Natural killer cell (primary cell): ENCODE results near the gene SAMD4A. TPM values are rescaled to one million over a fixed set of nuclear protein-coding genes. Genes with fewer than 3 reads are reported as not detected.

Experiments used
- ATAC-seq, 3 donors: fragments of 150-1000 bp in 2 of 3; fragments of 200-7000 bp in 1 of 3; cut with Tn5 transposase; 1 replicate in 1 of 3; 2 replicates in 2 of 3; pipeline ENCODE4 v1.10.0; 2021; ENCODE audit warnings: mild to moderate bottlenecking in 2 of 3, moderate library complexity in 2 of 3
- DNase-seq, 2 donors: peaks; one replicate each; pipeline versions ENCODE4 v3.0.0 to v3.0.0-alpha.2; 2013 to 2021; ENCODE audit warnings: mixed read lengths in 1 of 2
- H3K27ac ChIP-seq: one replicate; pipeline ENCODE4 v1.5.1; 2013; ENCODE audit warnings: mild to moderate bottlenecking, low read length
- H3K27me3 ChIP-seq: one replicate; pipeline ENCODE4 v1.6.1; 2013; ENCODE audit warnings: low read length; ENCODE audit not compliant: control insufficient read depth, insufficient read depth
- H3K36me3 ChIP-seq: one replicate; pipeline ENCODE4 v1.6.1; 2013; ENCODE audit warnings: low read length; ENCODE audit not compliant: control insufficient read depth, insufficient read depth
- H3K4me1 ChIP-seq: one replicate; pipeline ENCODE4 v1.6.1; 2013; ENCODE audit warnings: low read length; ENCODE audit not compliant: control insufficient read depth, insufficient read depth
- H3K4me3 ChIP-seq: one replicate; pipeline ENCODE4 v1.5.1; 2013; ENCODE audit warnings: low read length
- H3K9me3 ChIP-seq: one replicate; pipeline ENCODE4 v1.6.1; 2013; ENCODE audit warnings: low read length; ENCODE audit not compliant: control insufficient read depth, insufficient read depth
- H3K27ac Mint-ChIP-seq, 2 donors: one replicate each; pipeline ENCODE4 v1.8.0; 2022; ENCODE audit warnings: mild to moderate bottlenecking in 2 of 2, mixed read lengths in 2 of 2, moderate library complexity in 1 of 2
- H3K27me3 Mint-ChIP-seq, 2 donors: one replicate each; pipeline ENCODE4 v1.8.0; 2022; ENCODE audit warnings: low read depth in 2 of 2, mixed read lengths in 2 of 2
- H3K36me3 Mint-ChIP-seq: one replicate; pipeline ENCODE4 v1.8.0; 2022; ENCODE audit warnings: mixed read lengths
- H3K4me1 Mint-ChIP-seq, 2 donors: one replicate each; pipeline ENCODE4 v1.8.0; 2022; ENCODE audit warnings: mixed read lengths in 2 of 2
- H3K4me3 Mint-ChIP-seq: one replicate; pipeline ENCODE4 v1.8.0; 2022; ENCODE audit warnings: mild to moderate bottlenecking, moderate library complexity, mixed read lengths
- H3K9me3 Mint-ChIP-seq, 2 donors: one replicate each; pipeline ENCODE4 v1.8.0; 2022; ENCODE audit warnings: mixed read lengths in 2 of 2
- WGBS: methylation state at CpG from one replicate; pipeline ENCODE4 v1.1.7; 2013; ENCODE audit warnings: missing lambda C conversion rate; ENCODE audit not compliant: insufficient coverage; 5-methylcytosine and 5-hydroxymethylcytosine counted together
- intact Hi-C: fragments of 100-400 bp; cut with micrococcal nuclease; formaldehyde crosslinking; loops from one replicate; pipeline ENCODE4 v1.14.2; 2022
- total RNA-seq, 4 donors: library from RNA; stranded (reverse); fragments of 120-200 nt in 1 of 4; gene quantifications; one replicate each; pipeline versions ENCODE4 v1.2.3 to v1.2.4, GENCODE V29; 2013 to 2022
- TF ChIP-seq, protein P1 (sequence below): fragments of 200-600 bp; IDR thresholded peaks from one replicate; pipeline ENCODE4 v1.8.0; 2022; ENCODE audit warnings: antibody characterized with exemption

Gene SAMD4A
- total RNA-seq, 3 donors from 2014 or later (not counting 1 experiment from before 2014, with no cell fraction given): 0.70 to 1.6 (median 1.4) TPM

DNA sequence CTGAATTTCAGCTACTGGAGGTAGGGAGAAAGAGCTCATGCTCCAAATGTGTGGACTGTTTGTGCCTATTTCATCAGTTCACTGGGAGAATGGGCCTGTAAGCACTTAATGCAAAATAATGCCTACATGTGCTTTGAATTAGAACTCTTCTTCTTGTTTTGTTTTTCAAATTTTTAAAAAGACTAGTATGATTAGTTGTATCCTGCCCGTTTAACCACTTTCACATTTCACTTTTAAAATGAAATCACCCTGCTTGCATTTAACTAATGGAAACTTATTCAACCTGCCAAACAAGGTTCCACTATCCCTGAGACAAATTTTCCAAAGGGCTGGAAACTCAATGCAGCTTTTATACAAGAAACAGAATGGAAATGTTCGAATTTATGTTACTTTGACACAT is 79.7 kb downstream of the SAMD4A start:
- WGBS: no CpG with 5 or more reads among the region's 2 CpGs
- Mint-ChIP-seq H3K4me3 (no peak overlapping the region), H3K27me3 (peaks cover 16 to 18% of the 10 kb centered on the region in 2 donors), H3K4me1 (no peaks in the 10 kb centered on the region), H3K9me3 (no peaks in the 10 kb centered on the region), H3K27ac (no peak overlapping the region), H3K36me3 (no peaks in the 10 kb centered on the region)
- H3K36me3 ChIP-seq: no peaks in the 10 kb centered on the region
- no peaks in the 10 kb centered on the region for H3K9me3 ChIP-seq
- no peak for DNase-seq
- H3K4me1 ChIP-seq: no peaks in the 10 kb centered on the region
- intact Hi-C loops: no loop called here
- H3K27me3 ChIP-seq: peaks cover 7% of the 10 kb centered on the region
- H3K4me3 ChIP-seq: no peak overlapping the region
- H3K27ac ChIP-seq: no peak overlapping the region
- no peak for ATAC-seq
- TF ChIP-seq, protein P1, sequence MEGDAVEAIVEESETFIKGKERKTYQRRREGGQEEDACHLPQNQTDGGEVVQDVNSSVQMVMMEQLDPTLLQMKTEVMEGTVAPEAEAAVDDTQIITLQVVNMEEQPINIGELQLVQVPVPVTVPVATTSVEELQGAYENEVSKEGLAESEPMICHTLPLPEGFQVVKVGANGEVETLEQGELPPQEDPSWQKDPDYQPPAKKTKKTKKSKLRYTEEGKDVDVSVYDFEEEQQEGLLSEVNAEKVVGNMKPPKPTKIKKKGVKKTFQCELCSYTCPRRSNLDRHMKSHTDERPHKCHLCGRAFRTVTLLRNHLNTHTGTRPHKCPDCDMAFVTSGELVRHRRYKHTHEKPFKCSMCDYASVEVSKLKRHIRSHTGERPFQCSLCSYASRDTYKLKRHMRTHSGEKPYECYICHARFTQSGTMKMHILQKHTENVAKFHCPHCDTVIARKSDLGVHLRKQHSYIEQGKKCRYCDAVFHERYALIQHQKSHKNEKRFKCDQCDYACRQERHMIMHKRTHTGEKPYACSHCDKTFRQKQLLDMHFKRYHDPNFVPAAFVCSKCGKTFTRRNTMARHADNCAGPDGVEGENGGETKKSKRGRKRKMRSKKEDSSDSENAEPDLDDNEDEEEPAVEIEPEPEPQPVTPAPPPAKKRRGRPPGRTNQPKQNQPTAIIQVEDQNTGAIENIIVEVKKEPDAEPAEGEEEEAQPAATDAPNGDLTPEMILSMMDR: no peak

DNA sequence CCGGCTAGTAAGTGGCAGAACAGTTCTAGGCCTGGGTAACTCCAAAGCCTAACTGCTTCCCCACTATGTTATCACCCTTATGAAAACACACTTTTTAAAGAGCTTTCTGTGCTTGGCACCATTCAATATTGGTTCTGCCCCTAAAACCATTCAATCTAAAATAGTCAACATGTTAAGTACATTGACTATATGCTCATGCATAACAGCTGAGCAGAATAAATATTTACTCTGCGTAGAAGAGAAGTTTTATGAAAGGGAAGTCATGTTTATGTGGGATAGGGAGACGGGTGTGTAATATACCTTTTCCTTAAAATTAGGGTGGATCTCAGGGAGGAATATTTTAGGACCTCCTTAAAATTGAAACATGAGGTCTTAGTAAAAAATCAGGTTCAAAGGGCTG is 80.5 kb downstream of the SAMD4A start:
- Mint-ChIP-seq H3K4me1 (no peaks in the 10 kb centered on the region), H3K4me3 (no peak overlapping the region), H3K27ac (no peak overlapping the region), H3K27me3 (peaks cover 17 to 21% of the 10 kb centered on the region in 2 donors), H3K36me3 (no peaks in the 10 kb centered on the region), H3K9me3 (no peaks in the 10 kb centered on the region)
- ATAC-seq (no peak), DNase-seq (no peak)
- Histone ChIP-seq H3K27ac (no peak overlapping the region), H3K9me3 (no peaks in the 10 kb centered on the region), H3K4me1 (no peaks in the 10 kb centered on the region), H3K36me3 (no peaks in the 10 kb centered on the region), H3K4me3 (no peak overlapping the region), H3K27me3 (peaks cover 7% of the 10 kb centered on the region)
- 94% methylated on average over 3 of the region's 3 CpGs for WGBS
- intact Hi-C loops: no loop called here
- TF ChIP-seq, protein P1: no peak

DNA sequence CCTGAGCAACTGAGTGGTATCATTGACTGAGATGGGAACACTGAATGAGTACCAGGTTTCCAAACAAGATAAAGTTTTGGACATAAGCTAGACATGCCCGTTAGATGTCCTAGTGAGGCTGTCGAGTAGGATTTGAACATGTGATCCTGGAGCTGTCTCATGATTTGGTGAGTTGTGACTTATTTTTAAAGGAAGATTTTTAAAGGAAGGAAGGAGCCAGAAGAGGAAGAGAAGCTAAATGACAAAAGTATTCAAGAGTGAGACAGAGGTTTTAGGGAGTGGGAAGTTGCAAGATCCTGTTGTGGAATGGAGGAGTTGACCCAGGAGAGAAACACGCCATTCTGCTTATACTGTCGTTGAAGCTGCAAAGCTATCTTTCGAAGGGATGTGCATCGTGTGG is 82.1 kb downstream of the SAMD4A start:
- Histone ChIP-seq H3K4me1 (no peaks in the 10 kb centered on the region), H3K9me3 (no peaks in the 10 kb centered on the region), H3K27me3 (peaks cover 10% of the 10 kb centered on the region), H3K36me3 (no peaks in the 10 kb centered on the region), H3K4me3 (no peak overlapping the region), H3K27ac (no peak overlapping the region)
- H3K4me1 Mint-ChIP-seq: no peaks in the 10 kb centered on the region
- intact Hi-C loops: no loop called here
- ATAC-seq: peak in 1 of 3 donors; percentile 14
- TF ChIP-seq, protein P1: no peak
- no peak overlapping the region for H3K4me3 Mint-ChIP-seq
- no peaks in the 10 kb centered on the region for H3K9me3 Mint-ChIP-seq
- no peak for DNase-seq
- no peaks in the 10 kb centered on the region for H3K36me3 Mint-ChIP-seq
- H3K27ac Mint-ChIP-seq: no peak overlapping the region
- WGBS: 92% methylated on average over 6 of the region's 6 CpGs
- H3K27me3 Mint-ChIP-seq: peaks cover 21 to 23% of the 10 kb centered on the region in 2 donors

DNA sequence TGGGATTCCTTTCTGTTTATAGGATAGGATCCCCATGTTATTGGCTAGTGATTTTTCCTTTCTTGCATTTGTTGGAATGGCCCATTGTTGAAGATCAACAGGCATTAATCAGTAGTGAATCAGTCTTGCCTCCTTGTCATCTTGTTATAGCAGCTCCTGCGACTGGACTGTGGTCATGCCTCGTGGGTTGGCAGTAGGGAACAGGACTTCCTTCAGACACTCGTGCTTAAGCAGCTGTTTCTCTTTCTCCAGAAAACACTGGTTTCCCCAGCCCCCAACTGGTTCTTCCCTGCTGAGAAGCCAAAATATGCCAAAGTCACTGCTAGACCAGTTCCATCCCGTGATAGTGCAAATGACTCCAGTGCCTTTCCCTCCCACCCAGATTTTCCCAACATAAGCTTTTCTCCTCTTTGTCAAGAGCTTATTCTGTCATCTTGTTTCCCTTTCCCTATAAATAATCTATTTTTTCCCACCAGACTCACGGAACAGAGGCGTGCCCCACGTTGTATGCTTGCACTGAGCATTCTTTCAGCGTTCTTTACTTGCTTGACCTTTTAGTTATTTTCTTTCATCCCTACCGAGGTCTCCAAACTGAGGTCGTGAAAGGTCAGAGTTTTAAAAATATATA is 83.5 kb downstream of the SAMD4A start:
- ATAC-seq: no peak
- intact Hi-C loops: no loop called here
- Mint-ChIP-seq H3K4me1 (no peaks in the 10 kb centered on the region), H3K9me3 (no peaks in the 10 kb centered on the region), H3K27ac (no peak overlapping the region), H3K36me3 (no peaks in the 10 kb centered on the region), H3K4me3 (no peak overlapping the region), H3K27me3 (peaks cover 32 to 34% of the 10 kb centered on the region in 2 donors)
- H3K27ac ChIP-seq: no peak overlapping the region
- H3K27me3 ChIP-seq: peaks cover 11% of the 10 kb centered on the region
- 29% methylated on average over 10 of the region's 10 CpGs for WGBS
- no peak for DNase-seq
- no peak overlapping the region for H3K4me3 ChIP-seq
- H3K36me3 ChIP-seq: no peaks in the 10 kb centered on the region
- no peaks in the 10 kb centered on the region for H3K9me3 ChIP-seq
- TF ChIP-seq, protein P1: no peak
- no peaks in the 10 kb centered on the region for H3K4me1 ChIP-seq
